Astrocyte (in vitro differentiated cells and primary cell): Measurements from ENCODE around the gene RIPOR3. TPM values are rescaled to one million over a fixed set of nuclear protein-coding genes. Genes with fewer than 3 reads are reported as not detected.

Experiments
- DNase-seq: peaks from one replicate; pipeline ENCODE4 v3.0.0-alpha.2; 2010; ENCODE audit warnings: low read depth
- FAIRE-seq: peaks from 2 replicates; lab custom pipeline; 2011; peaks lifted over from hg19 to GRCh38; lab: Jason Lieb, UNC
- H2AFZ ChIP-seq: 2 replicates; pipeline ENCODE4 v1.6.0; 2012; ENCODE audit warnings: low read depth, low read length, inconsistent platforms
- H3K27ac ChIP-seq: 2 replicates; pipeline ENCODE4 v1.5.1; 2011; ENCODE audit warnings: low read depth, low read length, inconsistent platforms
- H3K27me3 ChIP-seq: 2 replicates; pipeline ENCODE4 v1.6.0; 2011; ENCODE audit warnings: low read length, inconsistent platforms; ENCODE audit not compliant: insufficient read depth
- H3K36me3 ChIP-seq: 2 replicates; pipeline ENCODE4 v1.5.1; 2011; ENCODE audit warnings: low read length, inconsistent platforms; ENCODE audit not compliant: insufficient read depth
- H3K4me1 ChIP-seq: 2 replicates; pipeline ENCODE4 v1.5.1; 2011; ENCODE audit warnings: low read length, inconsistent platforms; ENCODE audit not compliant: insufficient read depth
- H3K4me2 ChIP-seq: 2 replicates; pipeline ENCODE4 v1.6.0; 2012; ENCODE audit warnings: low read length, inconsistent platforms
- H3K4me3 ChIP-seq: 2 replicates; pipeline ENCODE4 v1.5.1; 2011; ENCODE audit warnings: low read depth, mild to moderate bottlenecking, low read length, inconsistent platforms; ENCODE audit not compliant: insufficient read depth
- H3K79me2 ChIP-seq: 2 replicates; pipeline ENCODE4 v1.6.0; 2012; ENCODE audit warnings: mild to moderate bottlenecking, low read length, inconsistent platforms; ENCODE audit not compliant: insufficient read depth
- H3K9ac ChIP-seq: 2 replicates; pipeline ENCODE4 v1.6.0; 2012; ENCODE audit warnings: mild to moderate bottlenecking, low read length, inconsistent platforms
- H3K9me3 ChIP-seq: 2 replicates; pipeline ENCODE4 v1.5.1; 2012; ENCODE audit warnings: low read depth, mild to moderate bottlenecking, low read length, inconsistent platforms; ENCODE audit not compliant: insufficient read depth
- H4K20me1 ChIP-seq: 2 replicates; pipeline ENCODE4 v1.6.0; 2012; ENCODE audit warnings: low read length, inconsistent platforms; ENCODE audit not compliant: insufficient read depth
- H3K27ac Mint-ChIP-seq: one replicate; pipeline ENCODE4 v1.8.0; 2021; ENCODE audit warnings: mild to moderate bottlenecking, mixed read lengths; ENCODE audit not compliant: unreplicated experiment
- H3K27me3 Mint-ChIP-seq: one replicate; pipeline ENCODE4 v1.8.0; 2021; ENCODE audit warnings: low read depth, mixed read lengths; ENCODE audit not compliant: unreplicated experiment
- H3K36me3 Mint-ChIP-seq: one replicate; pipeline ENCODE4 v1.8.0; 2021; ENCODE audit warnings: low read depth, mixed read lengths; ENCODE audit not compliant: unreplicated experiment
- H3K4me1 Mint-ChIP-seq: one replicate; pipeline ENCODE4 v1.8.0; 2021; ENCODE audit warnings: low read depth, mixed read lengths; ENCODE audit not compliant: unreplicated experiment
- H3K4me3 Mint-ChIP-seq: one replicate; pipeline ENCODE4 v1.8.0; 2021; ENCODE audit warnings: mild to moderate bottlenecking, moderate library complexity, mixed read lengths; ENCODE audit not compliant: unreplicated experiment
- H3K9me3 Mint-ChIP-seq: one replicate; pipeline ENCODE4 v1.8.0; 2021; ENCODE audit warnings: mild to moderate bottlenecking, mixed read lengths; ENCODE audit not compliant: unreplicated experiment
- CTCF ChIP-seq: IDR thresholded peaks from 2 replicates; pipeline ENCODE4 v1.5.1; 2011; ENCODE audit warnings: low read depth, mild to moderate bottlenecking, inconsistent platforms, low read length, moderate library complexity; ENCODE audit not compliant: insufficient read depth
- EZH2 ChIP-seq: IDR thresholded peaks from 2 replicates; pipeline ENCODE4 v1.6.1; 2012; ENCODE audit warnings: mild to moderate bottlenecking, low read length, inconsistent platforms; ENCODE audit not compliant: insufficient read depth
- total RNA-seq: library from RNA; stranded (reverse); gene quantifications from 2 replicates; pipeline ENCODE4 v1.2.1, GENCODE V29; 2021

Gene RIPOR3
- total RNA-seq, 1 donor from 2014 or later = 0.39 TPM

GRCh38 chr20:50675671-50676376 is 15.5 kb downstream of the RIPOR3 start:
- TF ChIP-seq EZH2 (no peak), CTCF (no peak)
- Histone ChIP-seq H4K20me1 (no peaks in the 10 kb centered on the region), H2AFZ (no peak overlapping the region), H3K79me2 (no peaks in the 10 kb centered on the region), H3K4me1 (peaks cover 12% of the 10 kb centered on the region), H3K27ac (no peak overlapping the region), H3K9me3 (no peaks in the 10 kb centered on the region), H3K9ac (no peak overlapping the region), H3K36me3 (no peaks in the 10 kb centered on the region), H3K4me3 (no peak overlapping the region), H3K4me2 (no peak overlapping the region), H3K27me3 (no peaks in the 10 kb centered on the region)
- H3K27ac Mint-ChIP-seq = peak overlapping the region; percentile 72
- peaks cover 5% of the 10 kb centered on the region for H3K27me3 Mint-ChIP-seq
- FAIRE-seq = no peak
- DNase-seq = peak; percentile 14
- peaks cover 2% of the 10 kb centered on the region for H3K36me3 Mint-ChIP-seq
- no peak overlapping the region for H3K4me3 Mint-ChIP-seq
- H3K4me1 Mint-ChIP-seq = peaks cover 26% of the 10 kb centered on the region
- no peaks in the 10 kb centered on the region for H3K9me3 Mint-ChIP-seq

GRCh38 chr20:50674138-50674825 is 17.1 kb downstream of the RIPOR3 start:
- no peaks in the 10 kb centered on the region for H3K9me3 Mint-ChIP-seq
- DNase-seq = no peak
- Histone ChIP-seq H3K4me1 (peaks cover 13% of the 10 kb centered on the region), H3K27me3 (no peaks in the 10 kb centered on the region), H4K20me1 (no peaks in the 10 kb centered on the region), H3K4me3 (no peak overlapping the region), H3K9ac (no peak overlapping the region), H3K9me3 (no peaks in the 10 kb centered on the region), H3K36me3 (no peaks in the 10 kb centered on the region), H3K4me2 (no peak overlapping the region), H2AFZ (no peak overlapping the region), H3K27ac (no peak overlapping the region), H3K79me2 (no peaks in the 10 kb centered on the region)
- no peak for FAIRE-seq
- H3K27ac Mint-ChIP-seq = peak overlapping the region; percentile 72
- H3K4me3 Mint-ChIP-seq = no peak overlapping the region
- no peak for TF ChIP-seq EZH2
- TF ChIP-seq CTCF = no peak
- H3K4me1 Mint-ChIP-seq = peaks cover 30% of the 10 kb centered on the region
- peaks cover 5% of the 10 kb centered on the region for H3K27me3 Mint-ChIP-seq
- peaks cover 2% of the 10 kb centered on the region for H3K36me3 Mint-ChIP-seq
